Transverse colon (tissue), 4 donors: Measurements from ENCODE around the gene KRT7.
"Not testable (repeated sequence)": the region's sequence is repeated elsewhere in the genome, so short reads cannot be mapped to it uniquely, and the experiment has no call there.

ENCODE experiments used
- EP300 ChIP-seq: sonication (generic); formaldehyde crosslinking; IDR thresholded peaks from one replicate; pipeline ENCODE4 v1.6.1; 2017; ENCODE audit warnings: antibody characterized with exemption, low read depth
- POLR2A ChIP-seq: fragments of 450-650 bp; IDR thresholded peaks from one replicate; pipeline ENCODE4 v1.6.1; 2016; ENCODE audit warnings: antibody characterized with exemption, mild to moderate bottlenecking, moderate library complexity
- POLR2AphosphoS5 ChIP-seq, 3 donors: sonication (generic); formaldehyde crosslinking; IDR thresholded peaks; one replicate each; pipeline ENCODE4 v1.6.1; 2016; ENCODE audit warnings: antibody characterized with exemption in 3 of 3
- TF ChIP-seq, protein P1 (sequence below), 5 experiments: fragments of 200-600 bp in 3 of 5; fragments of 450-650 bp in 2 of 5; sonication (generic) in 3 of 5; IDR thresholded peaks; 1 replicate in 2 of 5; 2 replicates in 3 of 5; pipeline ENCODE4 v1.5.1; 2016 to 2017; ENCODE audit warnings: antibody characterized with exemption in 5 of 5, inconsistent platforms in 3 of 5, mild to moderate bottlenecking in 2 of 5, moderate library complexity in 1 of 5

DNA sequence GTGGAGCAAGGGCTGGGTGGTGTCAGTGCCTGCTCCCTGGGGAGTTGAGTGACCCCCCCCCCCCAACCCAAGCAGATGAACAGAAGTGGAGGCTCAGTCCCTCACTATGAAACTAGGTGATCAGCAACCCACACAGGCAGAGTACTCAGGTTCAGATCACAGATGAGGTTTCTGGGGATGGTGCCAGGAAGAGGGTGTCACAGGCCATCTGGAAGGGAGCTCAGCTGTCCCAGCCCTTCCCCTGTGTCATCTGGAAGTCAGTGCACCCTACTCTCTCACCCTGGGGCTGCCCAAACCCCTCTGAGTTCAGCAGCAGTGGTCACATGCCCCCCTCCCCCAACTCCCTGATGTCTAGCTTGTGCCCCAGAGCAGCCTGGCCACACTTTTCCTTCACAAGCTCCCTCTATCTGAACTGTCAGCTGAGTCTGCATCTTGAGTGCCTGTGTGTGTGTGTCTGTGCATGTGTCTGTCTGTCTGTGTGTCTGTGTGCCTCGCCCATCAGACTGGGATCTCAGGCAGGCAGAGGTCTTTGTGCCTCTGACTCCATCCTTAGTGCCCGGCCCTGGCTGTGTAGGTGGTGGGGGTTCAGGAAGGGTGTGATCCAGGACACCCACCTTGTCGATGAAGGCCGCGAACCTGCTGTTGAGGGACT is 57.6 kb downstream of the KRT7 start:
- TF ChIP-seq, protein P1, sequence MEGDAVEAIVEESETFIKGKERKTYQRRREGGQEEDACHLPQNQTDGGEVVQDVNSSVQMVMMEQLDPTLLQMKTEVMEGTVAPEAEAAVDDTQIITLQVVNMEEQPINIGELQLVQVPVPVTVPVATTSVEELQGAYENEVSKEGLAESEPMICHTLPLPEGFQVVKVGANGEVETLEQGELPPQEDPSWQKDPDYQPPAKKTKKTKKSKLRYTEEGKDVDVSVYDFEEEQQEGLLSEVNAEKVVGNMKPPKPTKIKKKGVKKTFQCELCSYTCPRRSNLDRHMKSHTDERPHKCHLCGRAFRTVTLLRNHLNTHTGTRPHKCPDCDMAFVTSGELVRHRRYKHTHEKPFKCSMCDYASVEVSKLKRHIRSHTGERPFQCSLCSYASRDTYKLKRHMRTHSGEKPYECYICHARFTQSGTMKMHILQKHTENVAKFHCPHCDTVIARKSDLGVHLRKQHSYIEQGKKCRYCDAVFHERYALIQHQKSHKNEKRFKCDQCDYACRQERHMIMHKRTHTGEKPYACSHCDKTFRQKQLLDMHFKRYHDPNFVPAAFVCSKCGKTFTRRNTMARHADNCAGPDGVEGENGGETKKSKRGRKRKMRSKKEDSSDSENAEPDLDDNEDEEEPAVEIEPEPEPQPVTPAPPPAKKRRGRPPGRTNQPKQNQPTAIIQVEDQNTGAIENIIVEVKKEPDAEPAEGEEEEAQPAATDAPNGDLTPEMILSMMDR (IDR thresholded peaks at IDR 0.05), result not testable (repeated sequence)
- not testable (repeated sequence) for TF ChIP-seq EP300; POLR2A; POLR2AphosphoS5 (IDR thresholded peaks at IDR 0.05)
